ENCODE measurements around the gene RASA1. TPM values are rescaled to one million over a fixed set of nuclear protein-coding genes. Genes with fewer than 3 reads are reported as not detected.

Gene RASA1
- polyA plus RNA-seq, 3 donors = 2.1 to 20.1 (median 4.0) TPM

GRCh38 chr5:87423755-87424154, 156.1 kb downstream of the RASA1 start:
- no peaks in the 10 kb centered on the region for H3K36me3 ChIP-seq (replicated peaks in 1 of 2; ENCODE audit: control insufficient read depth in 1 of 2, insufficient read depth in 2 of 2, low read length in 2 of 2)
- no peak for DNase-seq
- H3K79me2 ChIP-seq (ENCODE audit: insufficient read depth, low read length) = no peaks in the 10 kb centered on the region
- peaks cover 0 to 3% (median 0%) of the 10 kb centered on the region in 7 donors for H3K9me3 Mint-ChIP-seq
- peaks cover 0 to 2% (median 0%) of the 10 kb centered on the region in 3 donors for H3K27me3 Mint-ChIP-seq (ENCODE audit: low read depth in 3 of 3)
- H3K4me1 ChIP-seq (ENCODE audit: control insufficient read depth in 1 of 2, insufficient read depth in 2 of 2, low read length in 2 of 2) = no peaks in the 10 kb centered on the region
- no peak for TF ChIP-seq CTCF (IDR thresholded peaks at IDR 0.05)
- no peak overlapping the region for H3K4me3 ChIP-seq (replicated peaks in 1 of 3; ENCODE audit: low read depth in 2 of 3, low read length in 3 of 3)
- no peak overlapping the region for H3K4me2 ChIP-seq (replicated peaks; ENCODE audit: extremely low read depth, low read length, poor library complexity, severe bottlenecking)
- no peak overlapping the region for H3K9ac ChIP-seq (ENCODE audit: insufficient read depth, low read length, poor library complexity, severe bottlenecking)
- H4K20me1 ChIP-seq (ENCODE audit: insufficient read depth, low read length) = no peaks in the 10 kb centered on the region
- H3K27me3 ChIP-seq (ENCODE audit: control insufficient read depth in 2 of 2, insufficient read depth in 2 of 2, low read length in 2 of 2) = no peaks in the 10 kb centered on the region
- H3K36me3 Mint-ChIP-seq = no peaks in the 10 kb centered on the region
- no peak overlapping the region for H3K27ac Mint-ChIP-seq
- no CpG with 5 or more reads among the region's 1 CpG for WGBS (ENCODE audit: insufficient coverage)
- no peak overlapping the region for H3K4me3 Mint-ChIP-seq
- H3K4me1 Mint-ChIP-seq = no peaks in the 10 kb centered on the region
- intact Hi-C loops (cut with micrococcal nuclease) = no loop called here
- H3K9me3 ChIP-seq (replicated peaks in 1 of 2; ENCODE audit: control insufficient read depth in 1 of 2, insufficient read depth in 1 of 2, low read length in 2 of 2) = no peaks in the 10 kb centered on the region
- no peak overlapping the region for H2AFZ ChIP-seq (ENCODE audit: insufficient read depth, low read depth, low read length, poor library complexity, severe bottlenecking)
- no peak overlapping the region for H3K27ac ChIP-seq (ENCODE audit: low read depth in 1 of 2, low read length in 2 of 2)

- intact Hi-C loops (cut with micrococcal nuclease) = no loop called here
- no peak overlapping the region for H3K27ac Mint-ChIP-seq
Observed at GRCh38 chr5:87430863-87431457, 163.3 kb downstream of the RASA1 start.

More at GRCh38 chr5:87430863-87431457, 163.3 kb downstream of the RASA1 start:
- H3K79me2 ChIP-seq (ENCODE audit: insufficient read depth, low read length) = no peaks in the 10 kb centered on the region
- H3K4me1 ChIP-seq (ENCODE audit: control insufficient read depth in 1 of 2, insufficient read depth in 2 of 2, low read length in 2 of 2) = no peaks in the 10 kb centered on the region
- no peak overlapping the region for H3K9ac ChIP-seq (ENCODE audit: insufficient read depth, low read length, poor library complexity, severe bottlenecking)
- no peaks in the 10 kb centered on the region for H3K36me3 ChIP-seq (replicated peaks in 1 of 2; ENCODE audit: control insufficient read depth in 1 of 2, insufficient read depth in 2 of 2, low read length in 2 of 2)
- DNase-seq = no peak
- Mint-ChIP-seq H3K4me1 (no peaks in the 10 kb centered on the region), H3K27me3 (ENCODE audit: low read depth in 3 of 3) (peaks cover 0 to 2% (median 0%) of the 10 kb centered on the region in 3 donors), H3K4me3 (no peak overlapping the region), H3K9me3 (peaks cover 0 to 3% (median 0%) of the 10 kb centered on the region in 7 donors), H3K36me3 (no peaks in the 10 kb centered on the region)
- no peak overlapping the region for H3K27ac ChIP-seq (ENCODE audit: low read depth in 1 of 2, low read length in 2 of 2)
- no peak overlapping the region for H3K4me2 ChIP-seq (replicated peaks; ENCODE audit: extremely low read depth, low read length, poor library complexity, severe bottlenecking)
- H3K27me3 ChIP-seq (ENCODE audit: control insufficient read depth in 2 of 2, insufficient read depth in 2 of 2, low read length in 2 of 2) = no peaks in the 10 kb centered on the region
- H3K9me3 ChIP-seq (replicated peaks in 1 of 2; ENCODE audit: control insufficient read depth in 1 of 2, insufficient read depth in 1 of 2, low read length in 2 of 2) = no peaks in the 10 kb centered on the region
- H2AFZ ChIP-seq (ENCODE audit: insufficient read depth, low read depth, low read length, poor library complexity, severe bottlenecking) = no peak overlapping the region
- no peak overlapping the region for H3K4me3 ChIP-seq (replicated peaks in 1 of 3; ENCODE audit: low read depth in 2 of 3, low read length in 3 of 3)
- no peaks in the 10 kb centered on the region for H4K20me1 ChIP-seq (ENCODE audit: insufficient read depth, low read length)
- TF ChIP-seq CTCF (IDR thresholded peaks at IDR 0.05) = no peak
